Endothelial cell of umbilical vein (primary cell): ENCODE data around the gene SPTLC3. TPM values are rescaled to one million over a fixed set of nuclear protein-coding genes. Genes with fewer than 3 reads are reported as not detected.

ENCODE experiments used
- Bru-seq: library from RNA; stranded (reverse); fragments of 400-500 nt; gene quantifications from one replicate; lab custom pipeline; 2021; lab: Mats Ljungman, UMichigan
- BruChase-seq, 2 experiments: library from RNA; stranded (reverse); fragments of 400-500 nt; gene quantifications; one replicate each; lab custom pipeline; 2021; lab: Mats Ljungman, UMichigan
- BruUV-seq: library from RNA; stranded (reverse); fragments of 400-500 nt; replicated peaks from 2 replicates; lab custom pipeline; 2021; lab: Mats Ljungman, UMichigan
- CTCF ChIA-PET: fragments of 300-600, 350-600 bp; sonication (Branson Sonifier 250); formaldehyde crosslinking; loops from one replicate; lab custom pipeline; 2021; ENCODE audit warnings: antibody characterized with exemption, inconsistent platforms; lab: Charles Lee
- POLR2A ChIA-PET: fragments of 300-600, 350-600 bp; sonication (Branson Sonifier 250); formaldehyde crosslinking; loops from one replicate; lab custom pipeline; 2021; ENCODE audit warnings: antibody characterized with exemption, inconsistent platforms; lab: Charles Lee
- DNase-seq: peaks from one replicate; pipeline ENCODE4 v3.0.0-alpha.2; 2011; ENCODE audit warnings: low read depth, low spot score
- FAIRE-seq: peaks from 2 replicates; lab custom pipeline; 2011; peaks lifted over from hg19 to GRCh38; lab: Jason Lieb, UNC
- H2AFZ ChIP-seq: 2 replicates; pipeline ENCODE4 v1.6.0; 2012; ENCODE audit warnings: low read depth, low read length, control low read depth, inconsistent platforms
- H3K27ac ChIP-seq: 2 replicates; pipeline ENCODE4 v1.5.1; 2011; ENCODE audit warnings: low read depth, mild to moderate bottlenecking, control low read depth, low read length, moderate library complexity; ENCODE audit not compliant: insufficient read depth
- H3K27me3 ChIP-seq, 2 experiments: 2 replicates each; pipeline versions ENCODE4 v1.6.0 to v1.6.1; 2011; ENCODE audit warnings: low read length in 2 of 2, mixed read lengths in 1 of 2; ENCODE audit not compliant: control insufficient read depth in 2 of 2, insufficient read depth in 2 of 2
- H3K36me3 ChIP-seq, 2 experiments: 2 replicates in 1 of 2; 3 replicates in 1 of 2; pipeline ENCODE4 v1.5.1; 2011; ENCODE audit warnings: low read length in 2 of 2, mild to moderate bottlenecking in 1 of 2, moderate library complexity in 1 of 2; ENCODE audit not compliant: control insufficient read depth in 2 of 2, insufficient read depth in 2 of 2; ENCODE audit errors: extremely low read depth in 1 of 2
- H3K4me1 ChIP-seq: 3 replicates; pipeline ENCODE4 v1.5.1; 2011; ENCODE audit warnings: mild to moderate bottlenecking, low read length; ENCODE audit not compliant: control insufficient read depth, insufficient read depth; ENCODE audit errors: extremely low read depth
- H3K4me2 ChIP-seq: 2 replicates; pipeline ENCODE4 v1.6.1; 2011; ENCODE audit warnings: low read length, control low read depth, mixed read lengths; ENCODE audit not compliant: insufficient read depth
- H3K4me3 ChIP-seq, 3 experiments: fragments of 200-600 bp in 1 of 3; sonication (generic), shearing (Covaris generic) in 1 of 3; replicated peaks in 1 of 3; 2 replicates each; pipeline ENCODE4 v1.5.1; 2011 to 2016; ENCODE audit warnings: control low read depth in 3 of 3, low read length in 3 of 3, mild to moderate bottlenecking in 2 of 3, inconsistent platforms in 1 of 3, low read depth in 1 of 3, moderate library complexity in 1 of 3; ENCODE audit not compliant: insufficient read depth in 1 of 3
- H3K79me2 ChIP-seq: 2 replicates; pipeline ENCODE4 v1.6.0; 2012; ENCODE audit warnings: low read length, inconsistent platforms; ENCODE audit not compliant: control insufficient read depth, insufficient read depth
- H3K9ac ChIP-seq: replicated peaks from 2 replicates; pipeline ENCODE3; 2011; ENCODE audit warnings: low read length, control low read depth; ENCODE audit not compliant: insufficient read depth; ENCODE audit errors: extremely low read depth
- H3K9me1 ChIP-seq: replicated peaks from 3 replicates; pipeline ENCODE4 v1.6.0; 2011; ENCODE audit warnings: mild to moderate bottlenecking, low read length; ENCODE audit not compliant: control insufficient read depth, insufficient read depth; ENCODE audit errors: extremely low read depth
- H3K9me3 ChIP-seq: replicated peaks from 2 replicates; pipeline ENCODE4 v1.5.1; 2012; ENCODE audit warnings: low read length, inconsistent platforms; ENCODE audit not compliant: control insufficient read depth, insufficient read depth
- H4K20me1 ChIP-seq: replicated peaks from 2 replicates; pipeline ENCODE3; 2011; ENCODE audit warnings: mild to moderate bottlenecking, low read length; ENCODE audit not compliant: control insufficient read depth, insufficient read depth; ENCODE audit errors: extremely low read depth
- EZH2 ChIP-seq: IDR thresholded peaks from 2 replicates; pipeline ENCODE4 v1.6.1; 2012; ENCODE audit warnings: borderline replicate concordance, low read depth, mild to moderate bottlenecking, moderate library complexity, low read length, inconsistent platforms; ENCODE audit not compliant: severe bottlenecking
- FOS ChIP-seq: IDR thresholded peaks from 2 replicates; pipeline ENCODE4 v1.6.1; 2011; ENCODE audit warnings: mild to moderate bottlenecking, low read length, moderate library complexity, borderline replicate concordance; ENCODE audit not compliant: insufficient read depth
- GATA2 ChIP-seq: IDR thresholded peaks from 2 replicates; pipeline ENCODE4 v1.7.0; 2011; ENCODE audit warnings: low read depth, mild to moderate bottlenecking, moderate library complexity, mixed read lengths, low read length; ENCODE audit not compliant: insufficient read length, insufficient read depth
- JUN ChIP-seq: IDR thresholded peaks from 2 replicates; pipeline ENCODE4 v1.6.1; 2011; ENCODE audit warnings: borderline replicate concordance, low read depth; ENCODE audit not compliant: insufficient read length, insufficient read depth
- MYC ChIP-seq: IDR thresholded peaks from one replicate; pipeline ENCODE4 v1.6.1; 2011; ENCODE audit warnings: mild to moderate bottlenecking, low read depth, low read length
- POLR2A ChIP-seq: IDR thresholded peaks from 2 replicates; pipeline ENCODE4 v1.6.1; 2012; ENCODE audit warnings: low read depth, mild to moderate bottlenecking, control low read depth, low read length
- POLR2AphosphoS5 ChIP-seq: IDR thresholded peaks from 2 replicates; pipeline ENCODE4 v1.6.1; 2012; ENCODE audit warnings: low read depth, mild to moderate bottlenecking, control low read depth, low read length, moderate library complexity; ENCODE audit not compliant: insufficient read depth
- dilution Hi-C: fragments of 300-500 bp; cut with MboI; formaldehyde crosslinking; loops from one replicate; pipeline ENCODE4 v1.15.0; 2019; ENCODE audit warnings: low sequenced_read_pairs; ENCODE audit not compliant: extremely low pct_ligation_motif_present
- intact Hi-C: fragments of 100-400 bp; cut with micrococcal nuclease; formaldehyde crosslinking; loops from one replicate; pipeline ENCODE4 v1.10.0; 2022
- long read RNA-seq: library from polyadenylated mRNA; stranded (forward); transcript quantifications from one replicate; pipeline ENCODE4 v2.0.0, GENCODE V29; 2021
- polyA minus RNA-seq, 3 experiments: library from RNA; depleted of rRNA, polyadenylated mRNA; stranded (reverse); fragments of >200 nt; gene quantifications; 1 replicate in 1 of 3; 2 replicates in 2 of 3; pipeline ENCODE4 v1.2.3, GENCODE V29; 2011
- polyA plus RNA-seq, 4 experiments: library from polyadenylated mRNA; depleted of rRNA in 3 of 4; stranded (reverse) in 3 of 4; unstranded in 1 of 4; fragments of >200 nt; gene quantifications; 2 replicates each; pipeline versions ENCODE4 v1.2.1 to v1.2.3, GENCODE V29; 2011 to 2012; ENCODE audit warnings: missing spikeins in 1 of 4
- total RNA-seq: library from RNA; stranded (reverse); gene quantifications from 2 replicates; pipeline ENCODE4 v1.2.3, GENCODE V29; 2021
- TF ChIP-seq, protein P1 (sequence below), 2 donors: IDR thresholded peaks; 1 replicate in 1 of 2; 2 replicates in 1 of 2; pipeline ENCODE4 v1.5.1; 2011; ENCODE audit warnings: low read length in 2 of 2, mild to moderate bottlenecking in 2 of 2, moderate library complexity in 2 of 2, control low read depth in 1 of 2, inconsistent platforms in 1 of 2, low read depth in 1 of 2; ENCODE audit not compliant: insufficient read depth in 1 of 2; ENCODE audit errors: extremely low read depth in 1 of 2
- TF ChIP-seq, protein P2 (sequence below): IDR thresholded peaks from 2 replicates; pipeline ENCODE4 v1.6.1; 2011; ENCODE audit not compliant: insufficient read depth, insufficient read length

Gene SPTLC3
- total RNA-seq (0.23 and 0.29 TPM in 2 replicates), polyA plus RNA-seq (0.05 and 0.35 TPM in 2 replicates), polyA minus RNA-seq (0.08 TPM in 1 of 2 replicates, not detected in the other), Bru-seq, nascent RNA (percentile 21 among the genes with signal in this experiment), BruChase-seq, experiment 1, labeled RNA remaining after a 6-hour chase (percentile 4 among the genes with signal in this experiment), BruChase-seq, experiment 2, labeled RNA remaining after a 2-hour chase (percentile 7 among the genes with signal in this experiment)
- 0.15 and 0.16 TPM in 2 replicates for polyA plus RNA-seq (2011; cell fraction: cytosol; rRNA removed)
- polyA plus RNA-seq (2011; cell fraction: nucleus; rRNA removed) = 0.13 and 0.17 TPM in 2 replicates
- polyA plus RNA-seq (2012) = 0.03 and 0.30 TPM in 2 replicates
- polyA minus RNA-seq (2011; cell fraction: cytosol; rRNA and poly(A)+ RNA removed) = not detected
- 0.19 and 0.34 TPM in 2 replicates for polyA minus RNA-seq (2011; cell fraction: nucleus; rRNA and poly(A)+ RNA removed)
- long read RNA-seq = 0 reads

DNA sequence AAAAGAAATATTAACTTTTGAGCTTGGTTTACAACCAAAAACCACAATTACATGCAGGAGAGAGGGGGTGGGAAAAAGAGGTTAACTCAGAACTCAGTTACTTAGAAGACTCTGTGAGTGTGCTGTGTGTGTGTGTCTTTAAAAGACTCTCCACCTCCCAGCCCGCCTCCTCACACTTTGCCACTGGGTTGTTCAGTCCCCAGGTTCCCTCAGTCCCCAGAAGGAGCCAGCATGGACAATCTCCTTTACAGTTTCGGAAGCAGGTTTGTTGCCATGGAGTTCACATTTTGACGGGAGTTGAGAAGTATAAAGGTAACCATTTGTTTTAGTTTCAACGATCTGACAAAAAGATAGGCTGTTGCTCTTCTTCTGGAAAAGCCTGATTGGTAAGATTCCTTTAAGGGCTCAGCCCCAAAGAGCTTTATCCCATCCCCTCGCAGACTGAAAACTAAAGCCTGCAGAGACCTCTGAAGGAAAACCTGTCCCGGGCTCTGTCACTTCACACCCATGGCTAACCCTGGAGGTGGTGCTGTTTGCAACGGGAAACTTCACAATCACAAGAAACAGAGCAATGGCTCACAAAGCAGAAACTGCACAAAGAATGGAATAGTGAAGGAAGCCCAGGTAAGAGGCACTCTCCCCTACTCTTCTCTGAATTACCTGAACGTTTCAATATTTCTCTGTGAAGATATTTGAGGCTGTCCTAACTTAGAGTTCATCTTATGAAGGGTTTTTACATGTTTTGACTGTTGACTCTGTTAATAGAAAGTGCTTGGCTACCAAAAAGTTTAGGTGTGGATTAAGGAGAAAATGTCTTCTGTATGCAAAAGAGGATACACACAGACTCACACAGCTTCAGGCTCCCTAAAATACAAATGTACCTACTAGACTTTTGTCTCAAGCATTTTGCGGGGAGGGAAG lies at the start of gene SPTLC3:
Gene SPTLC3, plus strand, starts transcription at position 212 of the 921 bp plus-strand sequence. Its CDS starts 296 bp downstream, at position 508.
- POLR2A ChIA-PET = no interaction called here

More for the DNA sequence above, at the start of gene SPTLC3:
- Histone ChIP-seq H4K20me1 (no peaks in the 10 kb centered on the region), H2AFZ (peak within 1 kb of the TSS; percentile 37), H3K9me1 (no peaks in the 10 kb centered on the region), H3K9me3 (no peaks in the 10 kb centered on the region), H3K4me3 (no peak within 1 kb of the TSS), H3K4me1 (no peaks in the 10 kb centered on the region), H3K36me3 (no peaks in the 10 kb centered on the region), H3K9ac (no peak within 1 kb of the TSS), H3K79me2 (no peaks in the 10 kb centered on the region), H3K4me2 (peak within 1 kb of the TSS; percentile 33), H3K27me3 (peaks cover 4 to 12% of the 10 kb centered on the region in 2 experiments), H3K27ac (no peak within 1 kb of the TSS)
- BruUV-seq = no TSS peak
- intact Hi-C loops (no loop called here), dilution Hi-C loops (no loop called here)
- TF ChIP-seq POLR2AphosphoS5 = no peak
- no peak for TF ChIP-seq MYC
- TF ChIP-seq EZH2 = no peak
- TF ChIP-seq, protein P1, sequence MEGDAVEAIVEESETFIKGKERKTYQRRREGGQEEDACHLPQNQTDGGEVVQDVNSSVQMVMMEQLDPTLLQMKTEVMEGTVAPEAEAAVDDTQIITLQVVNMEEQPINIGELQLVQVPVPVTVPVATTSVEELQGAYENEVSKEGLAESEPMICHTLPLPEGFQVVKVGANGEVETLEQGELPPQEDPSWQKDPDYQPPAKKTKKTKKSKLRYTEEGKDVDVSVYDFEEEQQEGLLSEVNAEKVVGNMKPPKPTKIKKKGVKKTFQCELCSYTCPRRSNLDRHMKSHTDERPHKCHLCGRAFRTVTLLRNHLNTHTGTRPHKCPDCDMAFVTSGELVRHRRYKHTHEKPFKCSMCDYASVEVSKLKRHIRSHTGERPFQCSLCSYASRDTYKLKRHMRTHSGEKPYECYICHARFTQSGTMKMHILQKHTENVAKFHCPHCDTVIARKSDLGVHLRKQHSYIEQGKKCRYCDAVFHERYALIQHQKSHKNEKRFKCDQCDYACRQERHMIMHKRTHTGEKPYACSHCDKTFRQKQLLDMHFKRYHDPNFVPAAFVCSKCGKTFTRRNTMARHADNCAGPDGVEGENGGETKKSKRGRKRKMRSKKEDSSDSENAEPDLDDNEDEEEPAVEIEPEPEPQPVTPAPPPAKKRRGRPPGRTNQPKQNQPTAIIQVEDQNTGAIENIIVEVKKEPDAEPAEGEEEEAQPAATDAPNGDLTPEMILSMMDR (IDR thresholded peaks at IDR 0.05; ENCODE audit: extremely low read depth in 1 of 2, insufficient read depth in 1 of 2, low read depth in 1 of 2, low read length in 2 of 2) = no peak
- no peak for TF ChIP-seq FOS
- TF ChIP-seq POLR2A = no peak
- no peak for TF ChIP-seq JUN
- TF ChIP-seq, protein P2, sequence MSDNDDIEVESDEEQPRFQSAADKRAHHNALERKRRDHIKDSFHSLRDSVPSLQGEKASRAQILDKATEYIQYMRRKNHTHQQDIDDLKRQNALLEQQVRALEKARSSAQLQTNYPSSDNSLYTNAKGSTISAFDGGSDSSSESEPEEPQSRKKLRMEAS = no peak
- TF ChIP-seq GATA2 = no peak
- CTCF ChIA-PET = interaction anchor here (1.1 kb wide), 1 partner anchor 39 kb away, joined by 3 read pairs; no protein-coding TSS in a partner anchor
- DNase-seq (peak; percentile 16), FAIRE-seq (no peak)
